Measurements from ENCODE around the gene LDLRAD3.
A peak's percentile ranks its signal among the peaks of the same experiment; 100 is the strongest.
"Not testable (repeated sequence)": the region's sequence is repeated elsewhere in the genome, so short reads cannot be mapped to it uniquely, and the experiment has no call there.

The LDLRAD3 gene, protein sequence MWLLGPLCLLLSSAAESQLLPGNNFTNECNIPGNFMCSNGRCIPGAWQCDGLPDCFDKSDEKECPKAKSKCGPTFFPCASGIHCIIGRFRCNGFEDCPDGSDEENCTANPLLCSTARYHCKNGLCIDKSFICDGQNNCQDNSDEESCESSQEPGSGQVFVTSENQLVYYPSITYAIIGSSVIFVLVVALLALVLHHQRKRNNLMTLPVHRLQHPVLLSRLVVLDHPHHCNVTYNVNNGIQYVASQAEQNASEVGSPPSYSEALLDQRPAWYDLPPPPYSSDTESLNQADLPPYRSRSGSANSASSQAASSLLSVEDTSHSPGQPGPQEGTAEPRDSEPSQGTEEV

DNA sequence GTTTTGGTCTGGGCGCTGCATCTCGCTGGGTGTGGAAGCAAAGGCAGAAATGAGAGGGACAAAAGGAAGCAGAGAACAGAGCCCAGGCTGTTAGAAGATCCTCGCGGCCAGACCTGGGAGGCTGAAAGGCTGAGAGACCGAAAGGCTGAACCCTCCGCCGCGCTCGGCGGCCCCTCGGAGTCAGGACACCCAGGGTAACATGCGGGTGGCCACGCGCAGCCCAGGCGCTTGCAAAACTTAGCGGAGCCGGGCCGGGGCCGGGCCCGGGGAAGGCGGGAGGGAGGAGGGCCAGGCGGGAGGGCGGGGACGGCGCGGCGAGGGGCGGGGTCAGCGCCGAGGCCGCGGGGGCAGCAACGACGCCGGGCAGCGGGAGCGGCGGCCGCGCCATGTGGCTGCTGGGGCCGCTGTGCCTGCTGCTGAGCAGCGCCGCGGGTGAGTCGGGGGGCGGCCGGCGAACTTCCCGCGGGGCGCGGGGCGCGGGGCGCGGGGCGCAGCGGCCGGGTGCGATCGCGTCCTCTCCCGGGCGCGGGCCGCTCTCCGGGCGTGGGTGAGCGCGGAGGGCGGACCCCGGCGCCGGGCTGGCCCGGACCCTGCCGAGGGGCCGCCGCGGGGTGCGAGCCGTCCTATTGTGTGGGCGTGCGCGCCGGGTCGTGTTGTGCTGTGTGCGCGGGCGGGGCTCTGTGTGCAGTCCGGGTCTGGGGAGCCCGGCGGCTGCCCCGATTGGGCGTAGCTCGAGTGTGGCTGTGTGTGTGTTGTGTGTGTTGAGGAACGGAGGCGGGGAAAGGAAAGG, at the start of gene LDLRAD3:
Gene LDLRAD3 (plus strand): TSS at position 350 of the 790 bp plus-strand sequence. CDS start 37 bp downstream, at position 387.
- peaks cover 24% of the 10 kb centered on the region for H3K27me3 ChIP-seq (ENCODE audit: control insufficient read depth, insufficient read depth, low read length)
- H3K27ac ChIP-seq (ENCODE audit: low read depth, low read length): peak within 1 kb of the TSS; percentile 80
- no peaks in the 10 kb centered on the region for H3K9me3 ChIP-seq (ENCODE audit: control insufficient read depth, insufficient read depth, low read length)
- H3K4me3 ChIP-seq (ENCODE audit: low read depth, low read length): peak within 1 kb of the TSS; percentile 84
- H3K36me3 ChIP-seq (ENCODE audit: control insufficient read depth, insufficient read depth, low read length): no peaks in the 10 kb centered on the region
- peak within 1 kb of the TSS; percentile 75 for H3K9ac ChIP-seq (ENCODE audit: low read depth, low read length)
- peaks cover 40% of the 10 kb centered on the region for H3K4me1 ChIP-seq (ENCODE audit: control insufficient read depth, insufficient read depth, low read length)

DNA sequence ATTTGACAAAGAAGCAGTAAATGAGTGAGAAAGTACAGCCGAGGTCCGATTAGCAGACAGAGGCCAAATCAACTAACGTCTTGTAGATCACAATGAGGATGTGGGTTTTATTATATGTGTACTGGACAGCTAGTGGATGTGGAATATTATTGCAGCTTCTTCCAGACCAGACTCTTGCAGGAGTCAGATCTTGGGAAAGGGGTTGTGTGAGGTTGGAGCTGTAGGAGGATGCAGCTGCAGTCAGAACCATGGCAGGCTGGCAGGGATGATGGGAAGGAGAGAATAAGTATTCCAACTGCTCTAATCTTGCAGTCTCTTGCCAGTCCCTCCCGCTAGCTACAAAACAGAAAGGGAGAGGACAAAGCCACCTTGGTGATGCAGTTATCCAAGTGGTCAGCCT, 46.8 kb upstream of the LDLRAD3 start:
- H3K9me3 ChIP-seq (ENCODE audit: control insufficient read depth, insufficient read depth, low read length): peaks cover 2% of the 10 kb centered on the region; the same call in 1 of the 2 replicates
- no peaks in the 10 kb centered on the region for H3K27me3 ChIP-seq (ENCODE audit: control insufficient read depth, insufficient read depth, low read length)
- peaks cover 14% of the 10 kb centered on the region; the same call in 1 of the 2 replicates for H3K4me1 ChIP-seq (ENCODE audit: control insufficient read depth, insufficient read depth, low read length)
- no peak overlapping the region for H3K9ac ChIP-seq (ENCODE audit: low read depth, low read length)
- H3K4me3 ChIP-seq (ENCODE audit: low read depth, low read length): no peak overlapping the region
- no peaks in the 10 kb centered on the region for H3K36me3 ChIP-seq (ENCODE audit: control insufficient read depth, insufficient read depth, low read length)
- H3K27ac ChIP-seq (ENCODE audit: low read depth, low read length): no peak overlapping the region

DNA sequence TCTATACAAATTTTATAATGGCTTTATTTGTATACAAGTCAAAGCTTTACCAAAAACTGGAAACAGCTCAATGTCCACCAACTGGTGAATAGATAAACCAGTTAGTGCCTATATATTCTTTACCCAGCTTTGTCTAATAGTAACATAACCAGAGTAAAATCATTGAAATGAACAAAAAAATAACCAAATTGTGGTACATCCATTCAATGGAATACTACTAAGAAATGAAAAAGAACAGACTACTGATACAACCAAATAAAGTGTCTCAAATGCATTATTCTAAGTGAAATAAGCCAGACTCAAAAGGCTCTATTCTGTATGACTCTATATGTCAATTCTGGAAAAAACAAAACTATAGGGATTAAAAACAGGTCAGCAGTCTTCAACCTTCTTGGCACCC, 40.9 kb upstream of the LDLRAD3 start:
- H3K9ac ChIP-seq (ENCODE audit: low read depth, low read length): no peak overlapping the region

DNA sequence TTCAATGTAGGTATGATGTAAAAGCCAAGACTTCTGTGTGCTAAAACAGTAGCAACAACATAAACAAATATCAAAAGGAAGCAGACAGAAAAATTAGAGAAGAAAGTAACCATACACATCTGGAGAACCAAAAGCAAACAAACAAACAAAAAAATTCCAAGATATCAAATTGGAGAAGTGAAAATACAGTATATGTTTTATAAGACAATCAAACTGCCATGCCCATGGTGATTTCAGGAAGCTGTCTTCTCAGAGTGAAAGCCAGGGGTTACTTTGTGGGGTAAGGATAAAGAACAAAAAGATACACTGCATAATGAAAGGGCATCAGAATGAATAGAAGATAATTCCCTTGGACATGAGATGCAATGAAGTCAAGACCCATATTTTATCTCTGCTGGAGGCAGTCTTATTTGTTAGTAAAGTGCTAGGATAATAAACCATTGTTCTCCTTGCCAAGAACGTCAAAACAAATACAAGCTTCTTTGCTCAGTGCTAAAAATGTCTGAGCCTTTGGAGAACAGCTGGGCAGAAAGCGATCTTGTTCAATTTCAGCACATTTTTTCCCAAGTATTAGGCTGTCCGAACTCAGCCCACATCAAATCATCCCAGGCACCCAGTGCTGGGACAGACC, 38.1 kb upstream of the LDLRAD3 start:
- H3K9ac ChIP-seq (ENCODE audit: low read depth, low read length): no peak overlapping the region
- H3K9me3 ChIP-seq (ENCODE audit: control insufficient read depth, insufficient read depth, low read length): peaks cover 12% of the 10 kb centered on the region; the same call in 1 of the 2 replicates
- H3K36me3 ChIP-seq (ENCODE audit: control insufficient read depth, insufficient read depth, low read length): no peaks in the 10 kb centered on the region
- no peak overlapping the region for H3K4me3 ChIP-seq (ENCODE audit: low read depth, low read length)
- H3K27me3 ChIP-seq (ENCODE audit: control insufficient read depth, insufficient read depth, low read length): no peaks in the 10 kb centered on the region
- H3K27ac ChIP-seq (ENCODE audit: low read depth, low read length): no peak overlapping the region
- 0 out of 2 replicates have a peak, but pooled peaks cover 3% of the 10 kb centered on the region for H3K4me1 ChIP-seq (ENCODE audit: control insufficient read depth, insufficient read depth, low read length)

More for the DNA sequence above, 40.9 kb upstream of the LDLRAD3 start:
- no peaks in the 10 kb centered on the region for H3K36me3 ChIP-seq (ENCODE audit: control insufficient read depth, insufficient read depth, low read length)
- no peaks in the 10 kb centered on the region for H3K27me3 ChIP-seq (ENCODE audit: control insufficient read depth, insufficient read depth, low read length)
- H3K4me3 ChIP-seq (ENCODE audit: low read depth, low read length): no peak overlapping the region
- no peaks in the 10 kb centered on the region for H3K4me1 ChIP-seq (ENCODE audit: control insufficient read depth, insufficient read depth, low read length)
- H3K9me3 ChIP-seq (ENCODE audit: control insufficient read depth, insufficient read depth, low read length): peaks cover 12% of the 10 kb centered on the region; the same call in 1 of the 2 replicates
- no peak overlapping the region for H3K27ac ChIP-seq (ENCODE audit: low read depth, low read length)

- no peaks in the 10 kb centered on the region for H3K27me3 ChIP-seq (ENCODE audit: control insufficient read depth, insufficient read depth, low read length)
- H3K36me3 ChIP-seq (ENCODE audit: control insufficient read depth, insufficient read depth, low read length): no peaks in the 10 kb centered on the region
- no peak overlapping the region for H3K4me3 ChIP-seq (ENCODE audit: low read depth, low read length)
- H3K9ac ChIP-seq (ENCODE audit: low read depth, low read length): no peak overlapping the region
- no peak overlapping the region for H3K27ac ChIP-seq (ENCODE audit: low read depth, low read length)
- H3K9me3 ChIP-seq (ENCODE audit: control insufficient read depth, insufficient read depth, low read length): peaks cover 12% of the 10 kb centered on the region; the same call in 1 of the 2 replicates
- H3K4me1 ChIP-seq (ENCODE audit: control insufficient read depth, insufficient read depth, low read length): 0 out of 2 replicates have a peak, but pooled peaks cover 3% of the 10 kb centered on the region
Measured at GRCh38 chr11:35906277-35906661, 37.6 kb upstream of the LDLRAD3 start.

GRCh38 chr11:35906681-35907080, 37.2 kb upstream of the LDLRAD3 start:
- Histone ChIP-seq H3K36me3 (ENCODE audit: control insufficient read depth, insufficient read depth, low read length) (no peaks in the 10 kb centered on the region), H3K9me3 (ENCODE audit: control insufficient read depth, insufficient read depth, low read length) (peaks cover 12% of the 10 kb centered on the region; the same call in 1 of the 2 replicates), H3K27me3 (ENCODE audit: control insufficient read depth, insufficient read depth, low read length) (no peaks in the 10 kb centered on the region), H3K27ac (ENCODE audit: low read depth, low read length) (no peak overlapping the region), H3K4me3 (ENCODE audit: low read depth, low read length) (no peak overlapping the region), H3K4me1 (ENCODE audit: control insufficient read depth, insufficient read depth, low read length) (0 out of 2 replicates have a peak, but pooled peaks cover 3% of the 10 kb centered on the region), H3K9ac (ENCODE audit: low read depth, low read length) (no peak overlapping the region)

- H3K27me3 ChIP-seq (ENCODE audit: control insufficient read depth, insufficient read depth, low read length): no peaks in the 10 kb centered on the region
- H3K9ac ChIP-seq (ENCODE audit: low read depth, low read length): no peak overlapping the region
- peaks cover 6% of the 10 kb centered on the region; the same call in 1 of the 2 replicates for H3K9me3 ChIP-seq (ENCODE audit: control insufficient read depth, insufficient read depth, low read length)
- 0 out of 2 replicates have a peak, but pooled peaks cover 3% of the 10 kb centered on the region for H3K4me1 ChIP-seq (ENCODE audit: control insufficient read depth, insufficient read depth, low read length)
- H3K36me3 ChIP-seq (ENCODE audit: control insufficient read depth, insufficient read depth, low read length): no peaks in the 10 kb centered on the region
- no peak overlapping the region for H3K27ac ChIP-seq (ENCODE audit: low read depth, low read length)
- no peak overlapping the region for H3K4me3 ChIP-seq (ENCODE audit: low read depth, low read length)
Measured at GRCh38 chr11:35907648-35908431, 36.0 kb upstream of the LDLRAD3 start.

DNA sequence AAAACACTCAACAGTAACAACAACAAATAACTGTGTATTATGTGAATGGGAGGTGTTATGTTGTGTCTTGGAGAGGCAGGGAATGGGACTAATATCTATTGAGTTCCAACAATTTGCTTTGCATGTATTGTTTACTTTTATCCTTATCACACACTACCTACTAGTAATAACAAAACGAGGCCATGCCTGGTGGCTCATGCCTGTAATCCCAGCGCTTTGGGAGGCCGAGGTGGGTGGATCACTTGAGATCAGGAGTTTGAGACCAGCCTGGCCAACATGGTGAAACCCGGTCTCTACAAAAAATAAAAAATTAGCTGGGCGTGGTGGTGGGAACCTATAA, 35.5 kb upstream of the LDLRAD3 start:
- not testable (repeated sequence) for H3K9me3 ChIP-seq (ENCODE audit: control insufficient read depth, insufficient read depth, low read length); H3K36me3 ChIP-seq (ENCODE audit: control insufficient read depth, insufficient read depth, low read length); H3K27ac ChIP-seq (ENCODE audit: low read depth, low read length); H3K9ac ChIP-seq (ENCODE audit: low read depth, low read length); H3K27me3 ChIP-seq (ENCODE audit: control insufficient read depth, insufficient read depth, low read length); H3K4me1 ChIP-seq (ENCODE audit: control insufficient read depth, insufficient read depth, low read length); H3K4me3 ChIP-seq (ENCODE audit: low read depth, low read length)

- Histone ChIP-seq H3K9ac (ENCODE audit: low read depth, low read length) (no peak overlapping the region), H3K9me3 (ENCODE audit: control insufficient read depth, insufficient read depth, low read length) (no peaks in the 10 kb centered on the region), H3K27me3 (ENCODE audit: control insufficient read depth, insufficient read depth, low read length) (no peaks in the 10 kb centered on the region), H3K27ac (ENCODE audit: low read depth, low read length) (no peak overlapping the region), H3K4me3 (ENCODE audit: low read depth, low read length) (no peak overlapping the region), H3K36me3 (ENCODE audit: control insufficient read depth, insufficient read depth, low read length) (no peaks in the 10 kb centered on the region), H3K4me1 (ENCODE audit: control insufficient read depth, insufficient read depth, low read length) (0 out of 2 replicates have a peak, but pooled peaks cover 3% of the 10 kb centered on the region)
Measured at GRCh38 chr11:35909511-35910265, 34.2 kb upstream of the LDLRAD3 start.

DNA sequence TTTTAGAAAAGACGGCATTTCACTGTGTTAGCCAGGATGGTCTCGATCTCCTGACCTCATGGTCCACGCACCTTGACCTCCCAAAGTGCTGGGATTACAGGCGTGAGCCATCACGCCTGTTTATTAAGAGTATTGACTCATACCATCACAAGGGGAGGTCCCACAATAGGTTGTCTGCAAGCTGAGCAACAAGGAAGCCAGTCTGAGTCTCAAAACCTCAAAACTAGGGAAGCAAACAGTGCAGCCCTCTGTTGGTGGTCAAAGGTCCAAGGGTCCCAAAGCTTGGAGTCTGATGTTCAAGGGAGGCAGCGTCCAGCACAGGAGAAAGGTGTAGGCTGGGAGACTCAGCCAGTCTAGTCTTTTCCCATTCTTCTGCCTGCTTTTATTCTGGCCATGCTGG, 32.8 kb upstream of the LDLRAD3 start:
- no peaks in the 10 kb centered on the region for H3K27me3 ChIP-seq (ENCODE audit: control insufficient read depth, insufficient read depth, low read length)
- H3K9me3 ChIP-seq (ENCODE audit: control insufficient read depth, insufficient read depth, low read length): no peaks in the 10 kb centered on the region
- no peak overlapping the region for H3K27ac ChIP-seq (ENCODE audit: low read depth, low read length)

More for the DNA sequence above, 32.8 kb upstream of the LDLRAD3 start:
- Histone ChIP-seq H3K9ac (ENCODE audit: low read depth, low read length) (no peak overlapping the region), H3K4me3 (ENCODE audit: low read depth, low read length) (no peak overlapping the region), H3K4me1 (ENCODE audit: control insufficient read depth, insufficient read depth, low read length) (0 out of 2 replicates have a peak, but pooled peaks cover 3% of the 10 kb centered on the region), H3K36me3 (ENCODE audit: control insufficient read depth, insufficient read depth, low read length) (no peaks in the 10 kb centered on the region)
